Measurements from ENCODE around the gene FBP2. TPM values are rescaled to one million over a fixed set of nuclear protein-coding genes. Genes with fewer than 3 reads are reported as not detected.

The FBP2 gene
- total and polyA plus RNA-seq, 2 experiments from 2014 or later = not detected

DNA sequence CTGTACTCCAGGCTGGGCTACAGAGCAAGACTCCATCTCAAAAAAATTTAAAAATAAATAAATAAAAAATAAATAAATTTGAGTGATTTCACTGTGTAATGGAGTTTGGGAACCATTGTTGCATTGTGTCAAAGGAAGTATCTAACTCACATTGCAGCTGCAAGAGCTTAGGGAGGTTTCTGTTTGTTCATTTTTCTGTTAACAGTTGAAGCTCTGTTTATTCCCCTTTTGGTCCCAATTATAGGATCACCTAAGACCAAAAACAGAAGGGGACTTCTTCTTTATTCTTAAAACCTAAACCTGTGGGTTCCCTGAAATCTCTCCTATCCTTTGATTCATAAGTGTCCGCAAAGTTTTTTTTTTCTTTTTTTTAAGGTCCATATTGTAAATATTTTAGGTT, 67.4 kb downstream of the FBP2 start (continued):
- TF ChIP-seq, protein P1, sequence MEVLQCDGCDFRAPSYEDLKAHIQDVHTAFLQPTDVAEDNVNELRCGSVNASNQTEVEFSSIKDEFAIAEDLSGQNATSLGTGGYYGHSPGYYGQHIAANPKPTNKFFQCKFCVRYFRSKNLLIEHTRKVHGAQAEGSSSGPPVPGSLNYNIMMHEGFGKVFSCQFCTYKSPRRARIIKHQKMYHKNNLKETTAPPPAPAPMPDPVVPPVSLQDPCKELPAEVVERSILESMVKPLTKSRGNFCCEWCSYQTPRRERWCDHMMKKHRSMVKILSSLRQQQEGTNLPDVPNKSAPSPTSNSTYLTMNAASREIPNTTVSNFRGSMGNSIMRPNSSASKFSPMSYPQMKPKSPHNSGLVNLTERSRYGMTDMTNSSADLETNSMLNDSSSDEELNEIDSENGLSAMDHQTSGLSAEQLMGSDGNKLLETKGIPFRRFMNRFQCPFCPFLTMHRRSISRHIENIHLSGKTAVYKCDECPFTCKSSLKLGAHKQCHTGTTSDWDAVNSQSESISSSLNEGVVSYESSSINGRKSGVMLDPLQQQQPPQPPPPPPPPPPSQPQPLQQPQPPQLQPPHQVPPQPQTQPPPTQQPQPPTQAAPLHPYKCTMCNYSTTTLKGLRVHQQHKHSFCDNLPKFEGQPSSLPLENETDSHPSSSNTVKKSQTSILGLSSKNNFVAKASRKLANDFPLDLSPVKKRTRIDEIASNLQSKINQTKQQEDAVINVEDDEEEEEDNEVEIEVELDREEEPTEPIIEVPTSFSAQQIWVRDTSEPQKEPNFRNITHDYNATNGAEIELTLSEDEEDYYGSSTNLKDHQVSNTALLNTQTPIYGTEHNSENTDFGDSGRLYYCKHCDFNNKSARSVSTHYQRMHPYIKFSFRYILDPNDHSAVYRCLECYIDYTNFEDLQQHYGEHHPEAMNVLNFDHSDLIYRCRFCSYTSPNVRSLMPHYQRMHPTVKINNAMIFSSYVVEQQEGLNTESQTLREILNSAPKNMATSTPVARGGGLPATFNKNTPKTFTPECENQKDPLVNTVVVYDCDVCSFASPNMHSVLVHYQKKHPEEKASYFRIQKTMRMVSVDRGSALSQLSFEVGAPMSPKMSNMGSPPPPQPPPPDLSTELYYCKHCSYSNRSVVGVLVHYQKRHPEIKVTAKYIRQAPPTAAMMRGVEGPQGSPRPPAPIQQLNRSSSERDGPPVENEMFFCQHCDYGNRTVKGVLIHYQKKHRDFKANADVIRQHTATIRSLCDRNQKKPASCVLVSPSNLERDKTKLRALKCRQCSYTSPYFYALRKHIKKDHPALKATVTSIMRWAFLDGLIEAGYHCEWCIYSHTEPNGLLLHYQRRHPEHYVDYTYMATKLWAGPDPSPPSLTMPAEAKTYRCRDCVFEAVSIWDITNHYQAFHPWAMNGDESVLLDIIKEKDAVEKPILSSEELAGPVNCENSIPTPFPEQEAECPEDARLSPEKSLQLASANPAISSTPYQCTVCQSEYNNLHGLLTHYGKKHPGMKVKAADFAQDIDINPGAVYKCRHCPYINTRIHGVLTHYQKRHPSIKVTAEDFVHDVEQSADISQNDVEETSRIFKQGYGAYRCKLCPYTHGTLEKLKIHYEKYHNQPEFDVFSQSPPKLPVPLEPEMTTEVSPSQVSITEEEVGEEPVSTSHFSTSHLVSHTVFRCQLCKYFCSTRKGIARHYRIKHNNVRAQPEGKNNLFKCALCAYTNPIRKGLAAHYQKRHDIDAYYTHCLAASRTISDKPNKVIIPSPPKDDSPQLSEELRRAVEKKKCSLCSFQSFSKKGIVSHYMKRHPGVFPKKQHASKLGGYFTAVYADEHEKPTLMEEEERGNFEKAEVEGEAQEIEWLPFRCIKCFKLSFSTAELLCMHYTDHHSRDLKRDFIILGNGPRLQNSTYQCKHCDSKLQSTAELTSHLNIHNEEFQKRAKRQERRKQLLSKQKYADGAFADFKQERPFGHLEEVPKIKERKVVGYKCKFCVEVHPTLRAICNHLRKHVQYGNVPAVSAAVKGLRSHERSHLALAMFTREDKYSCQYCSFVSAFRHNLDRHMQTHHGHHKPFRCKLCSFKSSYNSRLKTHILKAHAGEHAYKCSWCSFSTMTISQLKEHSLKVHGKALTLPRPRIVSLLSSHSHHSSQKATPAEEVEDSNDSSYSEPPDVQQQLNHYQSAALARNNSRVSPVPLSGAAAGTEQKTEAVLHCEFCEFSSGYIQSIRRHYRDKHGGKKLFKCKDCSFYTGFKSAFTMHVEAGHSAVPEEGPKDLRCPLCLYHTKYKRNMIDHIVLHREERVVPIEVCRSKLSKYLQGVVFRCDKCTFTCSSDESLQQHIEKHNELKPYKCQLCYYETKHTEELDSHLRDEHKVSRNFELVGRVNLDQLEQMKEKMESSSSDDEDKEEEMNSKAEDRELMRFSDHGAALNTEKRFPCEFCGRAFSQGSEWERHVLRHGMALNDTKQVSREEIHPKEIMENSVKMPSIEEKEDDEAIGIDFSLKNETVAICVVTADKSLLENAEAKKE (CRISPR knock-in tag; IDR thresholded peaks at IDR 0.05) = no peak
- no peak for TF ChIP-seq EZH2phosphoT487 (IDR thresholded peaks at IDR 0.05; ENCODE audit: unreplicated experiment)
- no peak for TF ChIP-seq POLR2AphosphoS5 (IDR thresholded peaks at IDR 0.05; ENCODE audit: low read depth)
- no peak for TF ChIP-seq CREB1 (CRISPR knock-in tag; IDR thresholded peaks at IDR 0.05; ENCODE audit: low read depth)
- TF ChIP-seq, protein P2, sequence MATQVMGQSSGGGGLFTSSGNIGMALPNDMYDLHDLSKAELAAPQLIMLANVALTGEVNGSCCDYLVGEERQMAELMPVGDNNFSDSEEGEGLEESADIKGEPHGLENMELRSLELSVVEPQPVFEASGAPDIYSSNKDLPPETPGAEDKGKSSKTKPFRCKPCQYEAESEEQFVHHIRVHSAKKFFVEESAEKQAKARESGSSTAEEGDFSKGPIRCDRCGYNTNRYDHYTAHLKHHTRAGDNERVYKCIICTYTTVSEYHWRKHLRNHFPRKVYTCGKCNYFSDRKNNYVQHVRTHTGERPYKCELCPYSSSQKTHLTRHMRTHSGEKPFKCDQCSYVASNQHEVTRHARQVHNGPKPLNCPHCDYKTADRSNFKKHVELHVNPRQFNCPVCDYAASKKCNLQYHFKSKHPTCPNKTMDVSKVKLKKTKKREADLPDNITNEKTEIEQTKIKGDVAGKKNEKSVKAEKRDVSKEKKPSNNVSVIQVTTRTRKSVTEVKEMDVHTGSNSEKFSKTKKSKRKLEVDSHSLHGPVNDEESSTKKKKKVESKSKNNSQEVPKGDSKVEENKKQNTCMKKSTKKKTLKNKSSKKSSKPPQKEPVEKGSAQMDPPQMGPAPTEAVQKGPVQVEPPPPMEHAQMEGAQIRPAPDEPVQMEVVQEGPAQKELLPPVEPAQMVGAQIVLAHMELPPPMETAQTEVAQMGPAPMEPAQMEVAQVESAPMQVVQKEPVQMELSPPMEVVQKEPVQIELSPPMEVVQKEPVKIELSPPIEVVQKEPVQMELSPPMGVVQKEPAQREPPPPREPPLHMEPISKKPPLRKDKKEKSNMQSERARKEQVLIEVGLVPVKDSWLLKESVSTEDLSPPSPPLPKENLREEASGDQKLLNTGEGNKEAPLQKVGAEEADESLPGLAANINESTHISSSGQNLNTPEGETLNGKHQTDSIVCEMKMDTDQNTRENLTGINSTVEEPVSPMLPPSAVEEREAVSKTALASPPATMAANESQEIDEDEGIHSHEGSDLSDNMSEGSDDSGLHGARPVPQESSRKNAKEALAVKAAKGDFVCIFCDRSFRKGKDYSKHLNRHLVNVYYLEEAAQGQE (IDR thresholded peaks at IDR 0.05; ENCODE audit: unreplicated experiment) = no peak
